Stimulated activated CD8-positive, alpha-beta memory T cell treated with anti-CD3 and anti-CD28 coated beads, Interleukin-4, amount 100 ng/mL, for 4 hours (primary cell): Measurements from ENCODE around the gene IGFBPL1.

Source experiments
- DNase-seq, 2 donors: peaks; one replicate each; pipeline ENCODE4 v3.0.0-alpha.2; 2020; ENCODE audit warnings: low read depth in 2 of 2, low spot score in 1 of 2

IGFBPL1 gene

GRCh38 chr9:38432922-38433510 lies 8.8 kb upstream of the IGFBPL1 start:
- no peak for DNase-seq

GRCh38 chr9:38431116-38431515 lies 6.9 kb upstream of the IGFBPL1 start:
- DNase-seq = no peak

- no peak for DNase-seq
Observed at GRCh38 chr9:38428062-38428461, 3.8 kb upstream of the IGFBPL1 start.

DNA sequence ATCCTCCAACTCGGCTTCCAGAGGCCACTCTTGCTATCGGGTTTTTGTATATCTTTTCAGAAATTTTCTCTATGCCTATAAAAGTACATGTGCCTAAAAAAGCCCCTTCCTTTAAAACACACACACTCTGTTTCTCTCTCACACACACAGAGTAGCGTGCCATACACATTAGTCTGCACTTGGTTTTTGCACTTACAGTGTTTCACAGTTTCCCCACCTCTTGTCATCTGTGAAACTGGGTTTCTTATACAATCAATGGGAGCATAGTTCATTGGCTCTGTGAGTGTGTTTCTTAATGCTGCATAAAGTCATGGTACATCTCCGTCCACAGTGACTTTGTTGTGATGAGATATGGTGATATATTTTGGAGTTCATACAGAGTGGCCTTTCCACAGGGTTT lies 664 bp upstream of the IGFBPL1 start:
- DNase-seq = no peak

- DNase-seq = no peak
Observed at GRCh38 chr9:38423273-38423972, 831 bp downstream of the IGFBPL1 start.

- no peak for DNase-seq
Observed at GRCh38 chr9:38422555-38423260, 1.5 kb downstream of the IGFBPL1 start.

- no peak for DNase-seq
Observed at GRCh38 chr9:38421498-38422211, 2.6 kb downstream of the IGFBPL1 start.

DNA sequence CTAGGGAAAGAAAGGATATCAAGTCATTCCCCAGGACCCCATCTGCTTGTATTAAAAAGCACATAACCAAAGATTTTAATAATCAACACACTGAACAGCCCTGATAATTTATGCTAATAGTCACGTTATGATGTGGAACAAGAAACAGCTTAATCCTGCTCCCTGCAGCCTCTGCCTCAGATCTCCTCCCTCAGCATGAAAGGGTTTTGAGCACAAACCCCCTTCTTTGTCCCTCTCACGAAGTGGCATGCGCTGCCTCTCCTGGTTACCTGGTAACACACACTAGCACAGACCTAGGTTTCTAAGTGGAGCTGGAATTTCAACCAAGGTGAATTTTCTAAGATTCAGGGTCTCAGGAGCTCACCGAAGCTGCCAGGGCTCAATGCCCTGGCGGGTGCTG lies 5.1 kb downstream of the IGFBPL1 start:
- no peak for DNase-seq

DNA sequence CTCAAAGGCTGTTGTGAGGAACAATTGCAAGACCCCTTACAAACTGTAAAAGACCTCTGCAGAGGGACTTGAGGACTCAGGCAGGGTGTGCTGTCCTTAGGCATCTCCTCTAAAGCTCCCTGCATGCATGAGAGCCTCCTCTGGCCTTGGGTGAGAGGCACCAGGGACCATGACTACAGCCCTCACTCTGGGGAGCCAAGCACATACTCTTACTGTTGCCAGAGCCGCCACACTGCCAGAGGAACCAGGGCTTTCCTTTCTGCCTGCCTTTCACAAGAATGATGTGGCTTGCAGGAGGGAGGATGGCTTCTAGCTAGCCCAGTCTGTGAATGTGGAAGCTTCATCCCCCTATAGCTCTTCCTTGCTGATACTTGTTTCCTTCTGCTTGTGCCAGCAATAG lies 5.9 kb downstream of the IGFBPL1 start:
- no peak for DNase-seq

DNA sequence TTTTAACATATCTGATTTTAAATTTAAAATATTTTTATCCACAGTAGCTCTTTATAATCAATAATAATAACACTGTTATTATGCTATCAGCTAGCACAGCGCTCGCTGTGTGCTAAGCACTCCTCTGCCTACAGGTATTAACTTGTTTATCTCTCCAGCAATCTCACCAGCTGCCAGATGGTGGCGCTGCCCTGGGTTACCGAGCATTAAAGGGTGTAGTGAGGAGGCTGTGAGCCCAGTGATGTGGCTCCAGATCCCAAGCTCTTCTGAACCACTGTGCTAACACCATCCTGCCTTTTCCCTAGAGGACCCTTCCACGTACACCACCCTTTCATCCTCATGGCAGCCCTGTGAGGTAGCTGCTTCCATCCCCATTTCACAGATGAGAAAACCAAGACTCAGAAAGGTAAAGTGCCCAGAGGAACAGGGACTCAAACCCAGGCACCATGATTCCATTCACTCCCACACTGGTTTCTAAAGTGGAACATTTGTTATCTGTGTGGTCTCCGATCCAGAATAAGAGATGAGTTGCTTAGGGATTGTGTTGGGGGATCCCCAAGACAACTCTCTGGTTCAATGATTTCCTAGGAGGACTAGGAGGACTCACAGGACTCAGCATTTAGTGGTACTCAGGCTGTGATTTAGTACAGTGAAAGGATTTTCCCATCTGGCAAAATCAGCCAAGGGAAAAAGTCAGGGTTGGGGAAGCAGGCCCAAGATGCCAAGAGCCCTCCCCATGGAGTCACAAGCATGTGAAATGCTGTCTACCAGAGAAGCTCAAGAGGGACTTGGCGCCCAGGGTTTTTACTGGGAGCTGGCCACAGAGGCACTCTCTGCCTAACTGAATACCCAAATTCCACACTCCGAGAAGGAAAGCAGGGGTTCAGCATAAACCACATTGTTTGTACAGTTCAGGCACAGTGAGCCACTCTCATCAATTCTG lies 7.0 kb downstream of the IGFBPL1 start:
- DNase-seq = no peak

GRCh38 chr9:38416461-38416860 lies 7.8 kb downstream of the IGFBPL1 start:
- DNase-seq = no peak

- no peak for DNase-seq
Observed at GRCh38 chr9:38415856-38416255, 8.4 kb downstream of the IGFBPL1 start.

DNA sequence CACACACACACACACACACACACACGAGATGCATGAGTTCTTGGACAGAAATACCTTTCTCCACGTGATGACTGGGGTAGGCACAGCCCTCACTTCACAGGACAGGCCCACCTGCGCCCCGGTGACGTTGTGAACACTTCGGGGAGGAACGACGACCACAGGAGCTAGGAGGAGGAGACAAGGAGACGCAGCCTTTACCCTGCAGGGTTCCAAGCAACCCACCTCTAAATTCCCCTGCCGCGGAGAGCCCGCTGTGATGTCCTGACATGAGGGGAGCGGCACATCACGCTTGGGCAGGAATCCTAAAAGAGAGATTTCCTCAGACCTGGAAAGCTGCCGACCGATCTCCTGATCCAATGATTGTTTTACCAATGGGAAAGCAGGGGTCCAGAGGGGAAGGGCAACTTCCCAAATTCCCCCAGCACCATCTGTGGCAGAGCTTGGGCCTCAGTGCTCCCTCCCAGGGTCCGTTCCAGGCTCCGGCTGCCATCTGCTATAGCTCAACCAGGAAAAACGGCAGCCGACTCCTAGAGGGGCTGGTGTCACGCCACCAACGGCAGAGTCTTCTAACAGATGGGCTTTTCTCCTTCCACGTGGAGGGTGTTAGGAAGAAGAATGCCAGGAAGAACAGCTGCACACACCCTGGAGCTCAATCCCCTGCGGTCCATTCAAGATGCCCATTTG lies 10.1 kb downstream of the IGFBPL1 start:
- DNase-seq = no peak

DNA sequence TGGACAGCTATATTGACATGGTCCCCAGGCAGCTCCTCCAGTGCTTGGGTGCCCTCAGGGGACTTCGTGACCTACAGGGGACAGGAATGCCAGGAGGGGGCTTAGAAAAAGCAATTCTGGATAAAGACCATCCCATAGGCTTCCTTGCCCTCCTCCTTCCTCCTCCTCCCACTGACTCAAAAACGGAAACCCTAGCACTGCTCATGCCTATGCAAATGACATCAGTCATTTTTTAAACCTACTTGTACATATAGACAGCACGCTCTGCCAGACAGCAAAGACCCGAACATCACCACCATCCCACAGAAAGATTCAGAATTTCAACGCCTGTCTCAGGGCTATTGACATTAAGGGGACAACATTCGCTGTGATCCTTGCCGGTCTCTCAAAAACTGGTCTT lies 11.0 kb downstream of the IGFBPL1 start:
- DNase-seq = no peak

DNA sequence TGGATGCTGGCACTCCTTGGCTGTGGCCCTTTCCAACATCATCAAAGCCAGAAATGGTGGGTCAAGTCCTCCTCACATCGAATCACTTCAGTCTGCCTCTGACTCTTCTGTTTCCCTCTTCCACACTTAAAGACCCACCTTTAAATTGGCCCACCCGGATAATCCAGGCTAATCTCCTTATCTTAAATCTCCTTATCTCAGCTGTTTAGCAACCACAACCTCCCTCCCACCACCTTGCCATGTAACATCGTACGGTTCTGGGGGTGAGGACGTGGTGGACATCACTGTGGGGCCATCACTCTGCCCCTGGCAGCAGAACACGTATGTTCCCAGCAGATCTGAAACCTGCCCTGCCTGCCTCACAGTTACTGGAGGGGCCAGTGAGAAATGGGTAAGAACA lies 11.5 kb downstream of the IGFBPL1 start:
- DNase-seq = no peak

DNA sequence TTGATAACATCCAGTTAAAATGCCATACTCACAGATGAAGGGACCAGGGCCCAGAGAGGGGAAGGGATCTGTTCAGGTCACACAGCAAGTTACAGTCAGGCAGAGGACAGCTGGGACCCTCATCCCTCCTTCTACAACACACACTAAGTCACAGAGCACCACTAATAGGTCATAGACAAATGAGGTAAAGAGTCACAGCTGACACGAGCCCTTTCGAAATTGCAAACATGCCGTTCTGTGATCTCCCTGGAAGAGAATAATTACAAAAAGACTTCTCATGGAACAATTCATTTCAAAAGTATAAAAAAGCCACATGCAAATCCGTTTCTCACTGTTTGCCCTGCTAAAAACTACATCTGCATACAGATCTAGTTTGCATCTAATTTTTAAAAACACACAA lies 15.5 kb downstream of the IGFBPL1 start:
- no peak for DNase-seq

DNA sequence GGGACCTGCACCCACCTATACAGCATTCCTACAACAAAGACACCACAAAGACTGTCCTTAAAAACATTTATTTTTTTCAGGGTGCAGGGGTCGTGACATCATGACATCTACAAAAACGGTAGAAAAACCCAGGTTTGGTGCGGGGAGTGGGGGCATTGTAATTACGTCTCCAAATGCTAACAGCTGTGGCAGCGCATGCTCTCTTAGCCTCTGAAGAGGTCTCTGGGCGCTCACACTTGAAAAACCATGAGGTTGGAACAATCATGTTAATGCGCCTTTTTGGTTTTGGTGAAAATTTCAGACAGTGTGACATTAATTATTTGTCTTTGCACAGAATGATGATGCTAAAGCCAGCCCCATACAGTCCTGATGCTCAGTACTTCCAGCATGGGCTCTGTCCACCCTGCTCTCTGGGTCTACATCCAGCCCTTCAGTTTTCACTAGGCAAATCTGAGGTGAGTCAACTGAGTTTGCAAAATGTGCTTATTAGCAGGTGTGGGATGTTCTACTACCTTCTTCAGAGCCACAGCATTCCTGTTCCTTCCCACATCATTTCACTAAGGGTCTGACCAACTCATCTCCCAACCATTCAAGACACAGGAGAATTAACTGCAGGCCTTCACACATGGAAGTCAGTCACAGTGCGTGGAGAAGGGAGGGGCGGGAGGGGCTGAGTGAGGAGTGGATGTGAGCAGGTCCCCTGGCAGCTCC lies 17.6 kb downstream of the IGFBPL1 start:
- no peak for DNase-seq

GRCh38 chr9:38405785-38406184 lies 18.5 kb downstream of the IGFBPL1 start:
- DNase-seq = no peak

DNA sequence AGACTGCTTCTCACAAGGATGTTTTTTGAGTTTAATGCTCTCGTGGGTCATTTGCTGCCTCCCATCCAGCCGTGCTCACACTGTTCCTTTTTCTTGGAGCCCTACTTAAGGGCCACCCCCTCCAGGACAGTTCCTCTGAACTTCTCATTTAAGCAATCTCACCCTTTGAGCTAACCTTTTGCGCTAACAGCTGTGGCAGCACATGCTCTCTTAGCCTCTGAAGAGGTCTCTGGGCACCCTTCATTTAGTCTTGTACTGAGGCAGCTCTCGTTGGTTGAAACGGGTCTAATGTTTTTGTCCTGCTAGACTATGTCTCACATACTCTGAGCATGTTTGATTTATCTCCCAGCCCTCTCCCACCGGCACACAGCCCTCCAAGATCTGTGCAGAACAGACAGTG lies 19.9 kb downstream of the IGFBPL1 start:
- DNase-seq = no peak

DNA sequence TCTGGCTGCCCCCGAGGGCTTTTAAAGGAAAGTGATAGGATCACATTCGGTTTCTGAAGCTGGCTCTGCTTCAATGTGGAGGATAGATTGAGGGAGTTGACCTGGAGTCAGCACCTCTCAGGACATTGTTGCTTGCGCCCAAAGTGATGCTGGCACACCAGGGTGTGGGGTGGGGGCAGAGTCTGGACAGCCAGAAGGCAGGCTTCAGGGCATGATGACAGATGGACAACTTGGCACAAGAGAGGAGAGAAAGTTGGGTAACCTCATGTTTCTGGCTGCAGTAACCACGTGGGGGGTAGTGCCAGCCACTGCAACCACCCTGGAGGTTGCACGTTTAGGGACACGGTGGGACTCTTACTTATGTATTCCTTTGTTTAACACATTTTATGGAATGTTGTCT lies 22.3 kb downstream of the IGFBPL1 start:
- no peak for DNase-seq
